ENCODE data around the gene ACTA2. TPM values are rescaled to one million over a fixed set of nuclear protein-coding genes. Genes with fewer than 3 reads are reported as not detected.
A peak's percentile ranks its signal among the peaks of the same experiment; 100 is the strongest.

Gene ACTA2
- total RNA-seq, 6 experiments from 2014 or later: 15.0 to 127 (median 80.7) TPM

GRCh38 chr10:88895250-88895649, 57.3 kb downstream of the ACTA2 start:
- no peak for TF ChIP-seq POLR2A (IDR thresholded peaks at IDR 0.05)
- TF ChIP-seq, protein P1, sequence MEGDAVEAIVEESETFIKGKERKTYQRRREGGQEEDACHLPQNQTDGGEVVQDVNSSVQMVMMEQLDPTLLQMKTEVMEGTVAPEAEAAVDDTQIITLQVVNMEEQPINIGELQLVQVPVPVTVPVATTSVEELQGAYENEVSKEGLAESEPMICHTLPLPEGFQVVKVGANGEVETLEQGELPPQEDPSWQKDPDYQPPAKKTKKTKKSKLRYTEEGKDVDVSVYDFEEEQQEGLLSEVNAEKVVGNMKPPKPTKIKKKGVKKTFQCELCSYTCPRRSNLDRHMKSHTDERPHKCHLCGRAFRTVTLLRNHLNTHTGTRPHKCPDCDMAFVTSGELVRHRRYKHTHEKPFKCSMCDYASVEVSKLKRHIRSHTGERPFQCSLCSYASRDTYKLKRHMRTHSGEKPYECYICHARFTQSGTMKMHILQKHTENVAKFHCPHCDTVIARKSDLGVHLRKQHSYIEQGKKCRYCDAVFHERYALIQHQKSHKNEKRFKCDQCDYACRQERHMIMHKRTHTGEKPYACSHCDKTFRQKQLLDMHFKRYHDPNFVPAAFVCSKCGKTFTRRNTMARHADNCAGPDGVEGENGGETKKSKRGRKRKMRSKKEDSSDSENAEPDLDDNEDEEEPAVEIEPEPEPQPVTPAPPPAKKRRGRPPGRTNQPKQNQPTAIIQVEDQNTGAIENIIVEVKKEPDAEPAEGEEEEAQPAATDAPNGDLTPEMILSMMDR (IDR thresholded peaks at IDR 0.05): peak in 1 of 4 donors; percentile 12
- ATAC-seq: peak; percentile 80 to 86 (median 86)
- H3K27me3 ChIP-seq: no peaks in the 10 kb centered on the region
- no peak for DNase-seq
- H3K4me1 ChIP-seq: peaks cover 0 to 33% (median 0%) of the 10 kb centered on the region in 4 donors
- peak overlapping the region in 1 of 3 donors; percentile 56 for H3K27ac ChIP-seq
- no peaks in the 10 kb centered on the region for H3K36me3 ChIP-seq
- WGBS (ENCODE audit: insufficient coverage, low coverage, low lambda C conversion rate, missing lambda C conversion rate): 18% methylated on average over 1 of the region's 1 CpG
- H3K9me3 ChIP-seq: no peaks in the 10 kb centered on the region
- no peak overlapping the region for H3K4me3 ChIP-seq
- intact Hi-C loops (cut with DNase I): no loop called here

DNA sequence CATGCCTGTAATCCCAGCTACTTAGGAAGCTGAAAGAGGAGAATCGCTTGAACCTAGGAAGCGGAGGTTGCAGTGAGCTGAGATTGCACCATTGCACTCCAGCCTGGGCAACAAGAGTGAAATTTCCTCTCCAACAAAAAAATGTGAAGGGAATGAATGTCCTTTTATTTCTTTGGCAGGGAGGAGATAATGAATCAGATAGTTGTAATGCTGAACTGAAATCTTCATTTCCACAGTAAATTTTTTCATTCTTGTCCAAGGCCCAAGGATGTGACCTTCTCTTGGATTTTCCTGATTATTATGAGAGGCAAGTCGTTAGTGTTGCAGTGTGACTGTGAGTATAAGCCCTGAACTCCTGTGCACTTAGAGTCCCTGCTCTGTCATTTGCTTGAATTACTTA, 59.0 kb downstream of the ACTA2 start:
- ATAC-seq: no peak
- 70% methylated on average over 3 of the region's 3 CpGs for WGBS (ENCODE audit: insufficient coverage, low coverage, low lambda C conversion rate, missing lambda C conversion rate)
- H3K27ac ChIP-seq: no peak overlapping the region

GRCh38 chr10:88892222-88892967, 60.2 kb downstream of the ACTA2 start:
- Histone ChIP-seq H3K4me1 (peaks cover 0 to 27% (median 0%) of the 10 kb centered on the region in 4 donors), H3K4me3 (no peak overlapping the region), H3K27ac (no peak overlapping the region), H3K9me3 (no peaks in the 10 kb centered on the region), H3K36me3 (no peaks in the 10 kb centered on the region), H3K27me3 (no peaks in the 10 kb centered on the region)
- DNase-seq: no peak
- TF ChIP-seq, protein P1 (IDR thresholded peaks at IDR 0.05): no peak
- no peak for TF ChIP-seq POLR2A (IDR thresholded peaks at IDR 0.05)
- 67% methylated on average over 2 of the region's 2 CpGs for WGBS (ENCODE audit: insufficient coverage, low coverage, low lambda C conversion rate, missing lambda C conversion rate)
- no peak for ATAC-seq
- intact Hi-C loops (cut with DNase I): no loop called here

More for the DNA sequence above, 59.0 kb downstream of the ACTA2 start:
- DNase-seq: no peak
- Histone ChIP-seq H3K4me3 (no peak overlapping the region), H3K9me3 (no peaks in the 10 kb centered on the region), H3K27me3 (no peaks in the 10 kb centered on the region), H3K36me3 (no peaks in the 10 kb centered on the region), H3K4me1 (peaks cover 0 to 33% (median 0%) of the 10 kb centered on the region in 4 donors)
- TF ChIP-seq, protein P1 (IDR thresholded peaks at IDR 0.05): no peak
- no peak for TF ChIP-seq POLR2A (IDR thresholded peaks at IDR 0.05)
- intact Hi-C loops (cut with DNase I): no loop called here

DNA sequence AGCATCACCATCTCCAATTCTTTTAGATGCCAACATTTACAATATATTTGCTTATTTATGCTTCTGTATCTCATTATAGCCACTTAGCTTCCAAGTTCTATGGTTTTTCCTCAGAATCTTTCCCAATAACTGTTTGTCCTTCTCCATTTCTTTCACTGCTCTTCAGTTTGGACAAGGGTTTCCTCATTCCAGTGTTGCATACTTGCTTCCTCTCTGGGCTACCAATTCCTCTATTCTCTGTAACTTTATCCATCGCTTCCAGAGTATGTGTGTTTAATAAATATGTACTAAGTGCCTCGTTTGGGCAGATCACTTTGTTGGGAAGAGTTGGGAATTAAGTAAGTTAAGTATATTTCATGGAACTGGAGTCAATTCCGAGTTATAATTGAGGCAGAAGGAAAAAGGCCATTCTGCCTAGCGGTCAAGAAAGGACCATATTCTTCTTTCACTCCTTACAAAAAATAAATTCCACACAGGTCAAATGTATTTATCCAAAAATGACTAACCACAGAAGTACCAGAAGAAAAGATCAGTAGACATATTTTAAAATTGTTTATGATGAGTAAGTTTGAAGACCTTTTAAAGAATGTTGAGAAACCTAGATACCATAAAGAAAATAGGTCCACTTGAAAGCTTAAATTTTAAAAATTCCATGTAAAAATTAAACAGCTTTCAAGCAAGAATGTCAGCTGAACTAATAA, 61.7 kb downstream of the ACTA2 start:
- Histone ChIP-seq H3K27ac (no peak overlapping the region), H3K36me3 (no peaks in the 10 kb centered on the region), H3K4me1 (peaks cover 0 to 11% (median 0%) of the 10 kb centered on the region in 4 donors), H3K4me3 (no peak overlapping the region), H3K27me3 (no peaks in the 10 kb centered on the region), H3K9me3 (no peaks in the 10 kb centered on the region)
- ATAC-seq: no peak
- intact Hi-C loops (cut with DNase I): no loop called here
- WGBS (ENCODE audit: insufficient coverage, low coverage, low lambda C conversion rate, missing lambda C conversion rate): 95% methylated on average over 4 of the region's 4 CpGs
- DNase-seq: no peak
- no peak for TF ChIP-seq POLR2A (IDR thresholded peaks at IDR 0.05)
- TF ChIP-seq, protein P1 (IDR thresholded peaks at IDR 0.05): no peak
